H1 (cell line): ENCODE data around the gene CYP2A13. TPM values are rescaled to one million over a fixed set of nuclear protein-coding genes. Genes with fewer than 3 reads are reported as not detected.

Source experiments
- CTCF ChIA-PET: fragments of 300-600 bp; sonication (Branson Sonifier 250); formaldehyde crosslinking; loops from one replicate; lab custom pipeline; 2021; ENCODE audit not compliant: partially characterized antibody; lab: Charles Lee
- POLR2A ChIA-PET: fragments of 300-600 bp; sonication (Branson Sonifier 250); formaldehyde crosslinking; loops from one replicate; lab custom pipeline; 2021; ENCODE audit warnings: inconsistent platforms; ENCODE audit not compliant: partially characterized antibody; lab: Charles Lee
- DNase-seq, 2 experiments: peaks; one replicate each; pipeline versions ENCODE4 v3.0.0 to v3.0.0-alpha.2; 2010 to 2022; ENCODE audit warnings: low spot score in 2 of 2, low read depth in 1 of 2, mixed read lengths in 1 of 2
- FAIRE-seq: peaks from 2 replicates; lab custom pipeline; 2011; peaks lifted over from hg19 to GRCh38; lab: Jason Lieb, UNC
- H2AFZ ChIP-seq: 2 replicates; pipeline ENCODE4 v1.8.1; 2012; ENCODE audit warnings: low read length, inconsistent platforms
- H2AK5ac ChIP-seq: 2 replicates; pipeline ENCODE4 v1.6.1; 2013; ENCODE audit warnings: low read depth, low read length
- H2BK120ac ChIP-seq: replicated peaks from 2 replicates; pipeline ENCODE3; 2013; ENCODE audit warnings: low read depth, low read length, inconsistent platforms
- H2BK12ac ChIP-seq: 2 replicates; pipeline ENCODE4 v1.6.1; 2013; ENCODE audit warnings: low read depth, low read length
- H2BK15ac ChIP-seq: 2 replicates; pipeline ENCODE4 v1.6.1; 2013; ENCODE audit warnings: low read length
- H2BK20ac ChIP-seq: 2 replicates; pipeline ENCODE4 v1.6.1; 2013; ENCODE audit warnings: low read length
- H2BK5ac ChIP-seq: 2 replicates; pipeline ENCODE4 v1.6.1; 2013; ENCODE audit warnings: low read depth, low read length
- H3K14ac ChIP-seq: 2 replicates; pipeline ENCODE4 v1.6.1; 2013; ENCODE audit warnings: inconsistent platforms; ENCODE audit not compliant: insufficient read length
- H3K18ac ChIP-seq: 2 replicates; pipeline ENCODE4 v1.6.1; 2013; ENCODE audit warnings: low read length; ENCODE audit errors: extremely low read depth
- H3K23ac ChIP-seq: 2 replicates; pipeline ENCODE4 v1.6.1; 2013; ENCODE audit warnings: inconsistent platforms; ENCODE audit not compliant: insufficient read length
- H3K23me2 ChIP-seq: 2 replicates; pipeline ENCODE4 v1.6.1; 2013; ENCODE audit warnings: low read depth, low read length
- H3K27ac ChIP-seq: 2 replicates; pipeline ENCODE4 v1.6.1; 2011; ENCODE audit warnings: low read depth, low read length, inconsistent platforms
- H3K27me3 ChIP-seq, 4 experiments: replicated peaks in 1 of 4; 1 replicate in 1 of 4; 2 replicates in 3 of 4; pipeline versions ENCODE4 v1.6.1 to v1.8.1; 2011 to 2013; ENCODE audit warnings: low read length in 3 of 4, mild to moderate bottlenecking in 3 of 4, inconsistent platforms in 2 of 4, mixed read lengths in 2 of 4, moderate library complexity in 1 of 4; ENCODE audit not compliant: control insufficient read depth in 3 of 4, insufficient read depth in 3 of 4; ENCODE audit errors: extremely low read depth in 1 of 4
- H3K36me3 ChIP-seq, 4 experiments: 2 replicates each; pipeline versions ENCODE4 v1.6.1 to v1.8.1; 2011 to 2013; ENCODE audit warnings: mild to moderate bottlenecking in 4 of 4, low read length in 3 of 4, moderate library complexity in 2 of 4, control low read depth in 1 of 4, inconsistent platforms in 1 of 4; ENCODE audit not compliant: insufficient read depth in 4 of 4, control insufficient read depth in 2 of 4
- H3K4ac ChIP-seq: replicated peaks from 2 replicates; pipeline ENCODE3; 2013; ENCODE audit warnings: low read length, low read depth, mixed read lengths, inconsistent platforms; ENCODE audit not compliant: insufficient read length
- H3K4me1 ChIP-seq, 4 experiments: replicated peaks in 1 of 4; 1 replicate in 1 of 4; 2 replicates in 3 of 4; pipeline versions ENCODE4 v1.6.1 to v1.8.1; 2011 to 2013; ENCODE audit warnings: low read length in 3 of 4, inconsistent platforms in 2 of 4, mixed read lengths in 1 of 4; ENCODE audit not compliant: insufficient read depth in 4 of 4, control insufficient read depth in 3 of 4
- H3K4me2 ChIP-seq, 2 experiments: 2 replicates each; pipeline versions ENCODE4 v1.6.1 to v1.8.1; 2011 to 2013; ENCODE audit warnings: low read depth in 2 of 2, low read length in 2 of 2, control low read depth in 1 of 2, inconsistent platforms in 1 of 2, mild to moderate bottlenecking in 1 of 2; ENCODE audit not compliant: insufficient read depth in 1 of 2
- H3K4me3 ChIP-seq, 4 experiments: fragments of 200-600, 300-600 bp in 1 of 4; sonication (generic), shearing (Covaris generic), sonication (Bioruptor Twin) in 1 of 4; 2 replicates each; pipeline versions ENCODE4 v1.5.1 to v1.8.1; 2011 to 2016; ENCODE audit warnings: low read length in 4 of 4, low read depth in 3 of 4, control low read depth in 2 of 4, inconsistent platforms in 2 of 4, mild to moderate bottlenecking in 2 of 4, mixed read lengths in 1 of 4, moderate library complexity in 1 of 4; ENCODE audit not compliant: insufficient read depth in 2 of 4; ENCODE audit errors: extremely low read depth in 1 of 4
- H3K56ac ChIP-seq: replicated peaks from 2 replicates; pipeline ENCODE3; 2013; ENCODE audit warnings: low read depth, mild to moderate bottlenecking, mixed read lengths, low read length, inconsistent platforms; ENCODE audit not compliant: insufficient read length
- H3K79me1 ChIP-seq: 2 replicates; pipeline ENCODE4 v1.6.1; 2013; ENCODE audit warnings: low read depth, low read length, control low read depth
- H3K79me2 ChIP-seq, 2 experiments: 2 replicates each; pipeline versions ENCODE4 v1.6.1 to v1.8.1; 2012 to 2013; ENCODE audit warnings: low read length in 2 of 2, mild to moderate bottlenecking in 2 of 2, inconsistent platforms in 1 of 2; ENCODE audit not compliant: insufficient read depth in 2 of 2, control insufficient read depth in 1 of 2
- H3K9ac ChIP-seq, 4 experiments: replicated peaks in 1 of 4; 1 replicate in 1 of 4; 2 replicates in 3 of 4; pipeline versions ENCODE4 v1.6.1 to v1.8.1; 2011 to 2013; ENCODE audit warnings: low read depth in 3 of 4, low read length in 3 of 4, control low read depth in 2 of 4, mild to moderate bottlenecking in 2 of 4, moderate library complexity in 2 of 4, inconsistent platforms in 1 of 4; ENCODE audit errors: extremely low read depth in 1 of 4
- H3K9me3 ChIP-seq, 2 experiments: 2 replicates each; pipeline versions ENCODE4 v1.6.1 to v1.8.1; 2012 to 2013; ENCODE audit warnings: mild to moderate bottlenecking in 2 of 2, moderate library complexity in 2 of 2, control low read depth in 1 of 2, inconsistent platforms in 1 of 2, low read depth in 1 of 2, low read length in 1 of 2, mixed read lengths in 1 of 2; ENCODE audit not compliant: insufficient read depth in 2 of 2
- H4K20me1 ChIP-seq, 2 experiments: replicated peaks in 1 of 2; 2 replicates each; pipeline versions ENCODE3 to v1.8.1; 2011 to 2013; ENCODE audit warnings: inconsistent platforms in 2 of 2, low read length in 2 of 2, mild to moderate bottlenecking in 1 of 2; ENCODE audit not compliant: insufficient read depth in 2 of 2, control insufficient read depth in 1 of 2
- H4K5ac ChIP-seq: 2 replicates; pipeline ENCODE4 v1.6.1; 2013; ENCODE audit warnings: low read length, low read depth, mixed read lengths, inconsistent platforms; ENCODE audit not compliant: insufficient read length
- H4K8ac ChIP-seq: 2 replicates; pipeline ENCODE4 v1.8.0; 2013; ENCODE audit warnings: mild to moderate bottlenecking, moderate library complexity, low read length, inconsistent platforms; ENCODE audit not compliant: insufficient read depth; ENCODE audit errors: extremely low read depth
- H4K91ac ChIP-seq: replicated peaks from 2 replicates; pipeline ENCODE3; 2013; ENCODE audit warnings: low read length, mixed read lengths, inconsistent platforms; ENCODE audit not compliant: insufficient read length
- CHD1 ChIP-seq: IDR thresholded peaks from 2 replicates; pipeline ENCODE4 v1.6.1; 2012; ENCODE audit warnings: low read depth, low read length, improper control_type of control experiment
- CHD2 ChIP-seq: IDR thresholded peaks from 2 replicates; pipeline ENCODE4 v1.6.1; 2012; ENCODE audit warnings: low read length, improper control_type of control experiment
- FOSL1 ChIP-seq: IDR thresholded peaks from 2 replicates; pipeline ENCODE4 v1.6.1; 2011; ENCODE audit warnings: mild to moderate bottlenecking, low read depth, low read length, moderate library complexity; ENCODE audit not compliant: insufficient read depth
- KDM4A ChIP-seq: IDR thresholded peaks from one replicate; pipeline ENCODE4 v1.7.1; 2012; ENCODE audit warnings: low read depth, mild to moderate bottlenecking, moderate library complexity, low read length, inconsistent platforms; ENCODE audit not compliant: severe bottlenecking
- MAFK ChIP-seq: IDR thresholded peaks from 2 replicates; pipeline ENCODE4 v1.6.1; 2012; ENCODE audit warnings: low read depth, mild to moderate bottlenecking, improper control_type of control experiment, low read length
- NRF1 ChIP-seq: IDR thresholded peaks from 2 replicates; pipeline ENCODE4 v1.6.1; 2011; ENCODE audit warnings: mild to moderate bottlenecking, low read depth, low read length, improper control_type of control experiment
- POLR2AphosphoS5 ChIP-seq: IDR thresholded peaks from 2 replicates; pipeline ENCODE4 v1.6.1; 2011; ENCODE audit warnings: low read depth, low read length
- SIN3A ChIP-seq, 2 experiments: IDR thresholded peaks in 1 of 2; conservative IDR thresholded peaks in 1 of 2; 2 replicates each; pipeline ENCODE4 v1.6.1; 2011 to 2012; ENCODE audit warnings: low read length in 2 of 2, improper control_type of control experiment in 1 of 2, low read depth in 1 of 2, mild to moderate bottlenecking in 1 of 2
- TBP ChIP-seq: IDR thresholded peaks from 2 replicates; pipeline ENCODE4 v1.6.1; 2011; ENCODE audit warnings: low read depth, low read length, improper control_type of control experiment
- WGBS, 2 experiments: shearing (Covaris generic) in 1 of 2; methylation state at CpG; one replicate each; pipeline versions ENCODE4 v1.1.6 to v1.1.7; 2013 to 2015; ENCODE audit warnings: low lambda C conversion rate in 2 of 2, mixed read lengths in 2 of 2, inconsistent platforms in 1 of 2, low coverage in 1 of 2, missing lambda C conversion rate in 1 of 2; ENCODE audit not compliant: insufficient replicate concordance in 2 of 2, insufficient coverage in 1 of 2, insufficient read length in 1 of 2; ENCODE audit errors: extremely low coverage in 1 of 2, missing lambda C conversion rate in 1 of 2; 5-methylcytosine and 5-hydroxymethylcytosine counted together
- polyA plus RNA-seq, 7 experiments: library from polyadenylated mRNA; depleted of rRNA in 3 of 7; stranded (reverse) in 5 of 7; unstranded in 2 of 7; fragments of >200 nt in 5 of 7; fragments of 200-250 nt in 2 of 7; gene quantifications; 1 replicate in 5 of 7; 2 replicates in 1 of 7; 4 replicates in 1 of 7; pipeline versions ENCODE4 v1.2.1 to v1.2.3, GENCODE V29; 2011 to 2013; ENCODE audit warnings: missing spikeins in 2 of 7, mixed read lengths in 2 of 7
- total RNA-seq: library from RNA; stranded (reverse); fragmentation: NEBNext Ultra II Directional; extraction: Animal tissue kit (Norgen Biotek cat#: 25700); gene quantifications from 2 replicates; pipeline ENCODE4 v1.2.1, GENCODE V29; 2021

The CYP2A13 gene
- total and polyA plus RNA-seq, 2 of the 8 experiments (the other 6 are each of a cell fraction or from before 2014, with no cell fraction given) = 0.60 to 0.63 TPM

- Histone ChIP-seq H3K4me1 (peaks cover 0 to 5% (median 0%) of the 10 kb centered on the region in 4 experiments; a peak in 1 of 7 replicates), H2AK5ac (no peak overlapping the region), H3K9me3 (no peaks in the 10 kb centered on the region), H3K9ac (no peak overlapping the region), H3K4me2 (no peak overlapping the region), H2BK12ac (no peak overlapping the region), H3K18ac (no peak overlapping the region; the same call in 1 of the 2 replicates), H3K56ac (no peak overlapping the region), H4K5ac (no peak overlapping the region), H4K8ac (no peak overlapping the region), H2BK120ac (no peak overlapping the region), H2AFZ (no peak overlapping the region), H4K91ac (no peak overlapping the region), H3K27me3 (peaks cover 6 to 23% (median 20%) of the 10 kb centered on the region in 4 experiments; a peak in 6 of 7 replicates), H3K79me2 (no peaks in the 10 kb centered on the region), H2BK20ac (no peak overlapping the region), H3K36me3 (no peaks in the 10 kb centered on the region), H3K4ac (no peak overlapping the region), H3K23ac (no peak overlapping the region), H2BK5ac (no peak overlapping the region), H3K14ac (no peak overlapping the region), H3K79me1 (no peaks in the 10 kb centered on the region), H2BK15ac (no peak overlapping the region), H4K20me1 (no peaks in the 10 kb centered on the region), H3K4me3 (no peak overlapping the region), H3K27ac (no peak overlapping the region), H3K23me2 (peaks cover 7% of the 10 kb centered on the region; the same call in 1 of the 2 replicates)
- FAIRE-seq (no peak), DNase-seq (no peak)
- ChIA-PET POLR2A (no interaction called here), CTCF (interaction anchor here (0.8 kb wide), 1 partner anchor 266 kb away, joined by 3 read pairs; no protein-coding TSS in a partner anchor)
- WGBS, 2 experiments = 89% methylated on average over 1 of the region's 1 CpG; no CpG with 5 or more reads in 1 of the 2 experiments
- TF ChIP-seq KDM4A (no peak), SIN3A (conservative IDR thresholded peaks at IDR 0.05 in 1 of 2, IDR thresholded peaks at IDR 0.05 in 1 of 2; ENCODE audit: low read depth in 1 of 2, low read length in 2 of 2) (no peak), POLR2AphosphoS5 (no peak), CHD1 (no peak), MAFK (no peak), CHD2 (no peak), FOSL1 (no peak), TBP (no peak), NRF1 (no peak)
Observed at GRCh38 chr19:41085748-41086415, 2.4 kb upstream of the CYP2A13 start.
